ENCODE data around the gene ASH1L.

Gene ASH1L

DNA sequence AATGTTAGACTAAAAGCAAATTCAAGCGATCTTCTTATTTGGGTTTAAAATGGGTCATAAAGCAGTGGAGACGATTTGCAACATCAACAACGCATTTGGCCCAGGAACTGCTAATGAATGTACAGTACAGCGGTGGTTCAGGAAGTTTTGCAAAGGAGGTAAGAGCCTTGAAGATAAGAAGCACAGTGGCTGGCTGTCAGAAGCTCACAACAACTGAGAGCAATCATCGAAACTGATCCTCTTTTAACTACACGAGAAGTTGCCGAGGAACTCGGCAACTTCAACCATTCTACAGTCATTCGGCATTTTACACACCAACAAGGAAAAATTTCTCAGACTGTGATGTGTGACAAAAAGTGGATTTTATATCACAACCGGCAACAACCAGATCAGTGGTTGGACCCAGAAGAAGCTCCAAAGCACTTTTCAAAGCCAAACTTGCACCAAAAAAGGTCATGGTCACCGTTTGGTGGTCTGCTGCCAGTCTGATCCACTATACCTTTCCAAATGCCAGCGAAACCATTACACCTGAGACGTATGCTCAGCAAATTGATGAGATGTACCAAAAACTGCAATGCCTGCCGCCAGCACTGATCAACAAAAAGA, 47.9 kb downstream of the ASH1L start:
- TF ChIP-seq FOXP2 (optimal IDR thresholded peaks at IDR 0.05; ENCODE audit: borderline replicate concordance, extremely low read depth, extremely low read length, insufficient read depth) (no peak), TAF1 (IDR thresholded peaks at IDR 0.05; ENCODE audit: borderline replicate concordance, insufficient read depth, low read length) (no peak), POLR2AphosphoS5 (IDR thresholded peaks at IDR 0.05; ENCODE audit: low read depth, low read length) (no peak), SIN3A (IDR thresholded peaks at IDR 0.05; ENCODE audit: borderline replicate concordance, insufficient read depth, low read length) (no peak)
- TF ChIP-seq, protein P1, sequence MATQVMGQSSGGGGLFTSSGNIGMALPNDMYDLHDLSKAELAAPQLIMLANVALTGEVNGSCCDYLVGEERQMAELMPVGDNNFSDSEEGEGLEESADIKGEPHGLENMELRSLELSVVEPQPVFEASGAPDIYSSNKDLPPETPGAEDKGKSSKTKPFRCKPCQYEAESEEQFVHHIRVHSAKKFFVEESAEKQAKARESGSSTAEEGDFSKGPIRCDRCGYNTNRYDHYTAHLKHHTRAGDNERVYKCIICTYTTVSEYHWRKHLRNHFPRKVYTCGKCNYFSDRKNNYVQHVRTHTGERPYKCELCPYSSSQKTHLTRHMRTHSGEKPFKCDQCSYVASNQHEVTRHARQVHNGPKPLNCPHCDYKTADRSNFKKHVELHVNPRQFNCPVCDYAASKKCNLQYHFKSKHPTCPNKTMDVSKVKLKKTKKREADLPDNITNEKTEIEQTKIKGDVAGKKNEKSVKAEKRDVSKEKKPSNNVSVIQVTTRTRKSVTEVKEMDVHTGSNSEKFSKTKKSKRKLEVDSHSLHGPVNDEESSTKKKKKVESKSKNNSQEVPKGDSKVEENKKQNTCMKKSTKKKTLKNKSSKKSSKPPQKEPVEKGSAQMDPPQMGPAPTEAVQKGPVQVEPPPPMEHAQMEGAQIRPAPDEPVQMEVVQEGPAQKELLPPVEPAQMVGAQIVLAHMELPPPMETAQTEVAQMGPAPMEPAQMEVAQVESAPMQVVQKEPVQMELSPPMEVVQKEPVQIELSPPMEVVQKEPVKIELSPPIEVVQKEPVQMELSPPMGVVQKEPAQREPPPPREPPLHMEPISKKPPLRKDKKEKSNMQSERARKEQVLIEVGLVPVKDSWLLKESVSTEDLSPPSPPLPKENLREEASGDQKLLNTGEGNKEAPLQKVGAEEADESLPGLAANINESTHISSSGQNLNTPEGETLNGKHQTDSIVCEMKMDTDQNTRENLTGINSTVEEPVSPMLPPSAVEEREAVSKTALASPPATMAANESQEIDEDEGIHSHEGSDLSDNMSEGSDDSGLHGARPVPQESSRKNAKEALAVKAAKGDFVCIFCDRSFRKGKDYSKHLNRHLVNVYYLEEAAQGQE (IDR thresholded peaks at IDR 0.05; ENCODE audit: insufficient read depth in 1 of 2, low read depth in 2 of 2, low read length in 2 of 2) = no peak

DNA sequence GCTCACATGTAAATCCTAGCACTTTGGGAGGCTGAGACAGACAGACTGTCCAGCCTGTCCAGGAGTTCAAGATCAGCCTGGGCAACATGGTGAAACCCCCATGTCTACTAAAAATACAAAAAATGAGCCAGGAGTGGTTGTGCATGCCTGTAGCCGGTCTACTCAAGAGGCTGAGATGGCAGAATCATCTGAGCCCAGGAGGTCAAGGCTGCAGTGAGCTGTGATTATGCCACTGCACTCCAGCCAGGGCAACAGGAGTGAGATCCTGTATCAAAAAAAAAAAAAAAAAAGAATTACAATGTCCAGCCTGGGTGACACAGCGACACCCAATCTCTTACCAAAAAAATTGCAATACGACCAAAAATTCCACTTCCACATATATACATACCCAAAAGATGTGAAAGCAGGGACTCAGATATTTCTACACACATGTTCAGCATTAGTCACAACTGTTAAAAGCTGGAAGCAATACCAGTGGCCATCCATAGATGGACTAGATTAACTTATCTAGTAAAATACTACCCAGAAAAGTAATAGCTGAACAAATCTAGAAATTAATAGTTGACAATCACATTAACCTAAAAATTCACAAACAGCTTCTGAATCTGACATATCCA, 49.2 kb downstream of the ASH1L start:
- TF ChIP-seq, protein P1 (IDR thresholded peaks at IDR 0.05; ENCODE audit: insufficient read depth in 1 of 2, low read depth in 2 of 2, low read length in 2 of 2) = no peak
- TF ChIP-seq FOXP2 (optimal IDR thresholded peaks at IDR 0.05; ENCODE audit: borderline replicate concordance, extremely low read depth, extremely low read length, insufficient read depth) (no peak), TAF1 (IDR thresholded peaks at IDR 0.05; ENCODE audit: borderline replicate concordance, insufficient read depth, low read length) (no peak), POLR2AphosphoS5 (IDR thresholded peaks at IDR 0.05; ENCODE audit: low read depth, low read length) (no peak), SIN3A (IDR thresholded peaks at IDR 0.05; ENCODE audit: borderline replicate concordance, insufficient read depth, low read length) (no peak)

DNA sequence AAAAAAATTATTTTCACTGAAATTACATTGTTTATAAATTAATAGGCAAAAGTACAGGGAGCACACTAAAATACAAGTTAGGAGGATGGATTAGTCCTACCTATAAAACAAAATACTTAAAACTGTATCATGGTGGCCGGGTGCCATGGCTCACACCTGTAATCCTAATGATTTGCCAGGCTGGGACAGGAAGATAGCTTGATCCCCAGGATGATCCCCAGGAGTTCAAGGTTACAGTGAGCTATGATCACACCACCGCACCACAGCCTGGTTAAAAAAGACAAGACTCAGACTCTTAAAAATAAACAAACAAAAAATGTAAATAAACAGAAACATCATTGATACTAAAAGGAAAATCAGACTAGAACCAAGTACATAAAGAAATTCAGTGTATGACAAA, 53.5 kb downstream of the ASH1L start:
- TF ChIP-seq POLR2AphosphoS5 (IDR thresholded peaks at IDR 0.05; ENCODE audit: low read depth, low read length) (no peak), SIN3A (IDR thresholded peaks at IDR 0.05; ENCODE audit: borderline replicate concordance, insufficient read depth, low read length) (no peak), FOXP2 (optimal IDR thresholded peaks at IDR 0.05; ENCODE audit: borderline replicate concordance, extremely low read depth, extremely low read length, insufficient read depth) (no peak), TAF1 (IDR thresholded peaks at IDR 0.05; ENCODE audit: borderline replicate concordance, insufficient read depth, low read length) (no peak)
- TF ChIP-seq, protein P1 (IDR thresholded peaks at IDR 0.05; ENCODE audit: insufficient read depth in 1 of 2, low read depth in 2 of 2, low read length in 2 of 2) = no peak

DNA sequence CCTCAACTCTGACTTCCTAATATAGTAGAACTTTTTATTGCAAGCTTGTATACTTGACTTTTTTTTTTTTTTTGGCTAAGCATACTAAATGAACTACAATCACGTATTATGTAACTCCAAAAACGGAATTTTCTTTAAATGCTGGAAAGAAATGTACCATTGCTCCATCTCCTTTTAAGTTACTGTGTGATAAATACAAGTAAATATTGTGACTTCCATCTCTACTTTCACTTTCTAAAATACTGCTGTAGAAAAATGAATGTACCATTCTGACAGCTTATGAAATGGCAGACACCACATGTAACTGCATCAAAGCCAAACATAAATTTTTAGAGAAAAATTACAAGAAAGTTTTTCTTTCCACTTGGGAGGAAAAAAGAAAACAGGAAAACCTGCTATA, 54.7 kb downstream of the ASH1L start:
- TF ChIP-seq TAF1 (IDR thresholded peaks at IDR 0.05; ENCODE audit: borderline replicate concordance, insufficient read depth, low read length) = no peak
- no peak for TF ChIP-seq SIN3A (IDR thresholded peaks at IDR 0.05; ENCODE audit: borderline replicate concordance, insufficient read depth, low read length)
- TF ChIP-seq, protein P1 (IDR thresholded peaks at IDR 0.05; ENCODE audit: insufficient read depth in 1 of 2, low read depth in 2 of 2, low read length in 2 of 2) = no peak
- TF ChIP-seq FOXP2 (optimal IDR thresholded peaks at IDR 0.05; ENCODE audit: borderline replicate concordance, extremely low read depth, extremely low read length, insufficient read depth) = no peak
- no peak for TF ChIP-seq POLR2AphosphoS5 (IDR thresholded peaks at IDR 0.05; ENCODE audit: low read depth, low read length)

All from PFSK-1 (cell line).